Measurements from ENCODE around the gene TLNRD1.

DNA sequence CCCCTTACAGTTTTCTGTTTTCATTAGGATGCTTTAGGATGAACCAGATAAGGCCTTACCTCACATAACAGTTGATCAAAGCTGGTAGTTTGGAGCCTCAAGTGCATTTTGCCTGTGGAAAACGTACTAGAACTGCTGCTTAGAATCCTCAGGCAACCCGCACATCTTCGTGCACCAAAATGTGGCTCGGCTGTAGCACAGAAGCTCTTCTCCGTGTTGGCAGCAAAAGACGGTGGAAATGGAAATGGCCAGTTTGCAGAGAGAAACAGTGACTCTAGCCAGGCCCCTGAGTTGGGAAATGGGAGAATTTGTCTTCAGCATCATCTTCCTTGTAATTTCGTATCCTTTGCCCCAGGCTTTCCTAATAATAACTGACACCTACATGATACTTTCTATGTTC, 20.6 kb downstream of the TLNRD1 start:
- TF ChIP-seq, protein P1, sequence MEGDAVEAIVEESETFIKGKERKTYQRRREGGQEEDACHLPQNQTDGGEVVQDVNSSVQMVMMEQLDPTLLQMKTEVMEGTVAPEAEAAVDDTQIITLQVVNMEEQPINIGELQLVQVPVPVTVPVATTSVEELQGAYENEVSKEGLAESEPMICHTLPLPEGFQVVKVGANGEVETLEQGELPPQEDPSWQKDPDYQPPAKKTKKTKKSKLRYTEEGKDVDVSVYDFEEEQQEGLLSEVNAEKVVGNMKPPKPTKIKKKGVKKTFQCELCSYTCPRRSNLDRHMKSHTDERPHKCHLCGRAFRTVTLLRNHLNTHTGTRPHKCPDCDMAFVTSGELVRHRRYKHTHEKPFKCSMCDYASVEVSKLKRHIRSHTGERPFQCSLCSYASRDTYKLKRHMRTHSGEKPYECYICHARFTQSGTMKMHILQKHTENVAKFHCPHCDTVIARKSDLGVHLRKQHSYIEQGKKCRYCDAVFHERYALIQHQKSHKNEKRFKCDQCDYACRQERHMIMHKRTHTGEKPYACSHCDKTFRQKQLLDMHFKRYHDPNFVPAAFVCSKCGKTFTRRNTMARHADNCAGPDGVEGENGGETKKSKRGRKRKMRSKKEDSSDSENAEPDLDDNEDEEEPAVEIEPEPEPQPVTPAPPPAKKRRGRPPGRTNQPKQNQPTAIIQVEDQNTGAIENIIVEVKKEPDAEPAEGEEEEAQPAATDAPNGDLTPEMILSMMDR (IDR thresholded peaks at IDR 0.05) = no peak
- TF ChIP-seq POLR2A (IDR thresholded peaks at IDR 0.05) = no peak
